HepG2 (cell line): ENCODE measurements around the gene ZNF24. TPM values are rescaled to one million over a fixed set of nuclear protein-coding genes. Genes with fewer than 3 reads are reported as not detected.

Source experiments
- ATAC-seq: fragments of 200-7000 bp; cut with Tn5 transposase; 3 replicates; pipeline ENCODE4 v1.9.1; 2020; ENCODE audit warnings: mild to moderate bottlenecking, moderate library complexity
- BruUV-seq: library from RNA; stranded (reverse); fragments of 400-500 nt; replicated peaks from 2 replicates; lab custom pipeline; 2021; lab: Mats Ljungman, UMichigan
- CTCF ChIA-PET: fragments of 300-600 bp; formaldehyde crosslinking; extraction: SDS; loops from one replicate; lab custom pipeline; 2021; ENCODE audit warnings: low total read pairs, inconsistent platforms, low intra/inter-chr PET ratio; lab: Yijun Ruan, JAX
- POLR2A ChIA-PET: fragments of 350-600 bp; sonication (Branson Sonifier 250); formaldehyde crosslinking; loops from one replicate; lab custom pipeline; 2020; ENCODE audit warnings: antibody characterized with exemption, inconsistent platforms; lab: Yijun Ruan, JAX
- DNase-seq: peaks from one replicate; pipeline ENCODE4 v3.0.0-alpha.2; 2015; ENCODE audit warnings: low spot score
- FAIRE-seq: peaks from 3 replicates; lab custom pipeline; 2011; peaks lifted over from hg19 to GRCh38; lab: Jason Lieb, UNC
- H2AFZ ChIP-seq: one replicate; pipeline ENCODE4 v1.6.1; 2011; ENCODE audit warnings: low read length, inconsistent platforms
- H3K27ac ChIP-seq: fragments of 300-600 bp; 3 replicates; pipeline ENCODE4 v1.8.0; 2011; ENCODE audit warnings: mixed run types, mild to moderate bottlenecking, mixed read lengths, low read length, inconsistent platforms; ENCODE audit not compliant: insufficient read depth; ENCODE audit errors: extremely low read length
- H3K27me3 ChIP-seq, 2 experiments: fragments of 200-600 bp in 1 of 2; 2 replicates in 1 of 2; 3 replicates in 1 of 2; pipeline versions ENCODE4 v1.6.0 to v1.8.0; 2011; ENCODE audit warnings: low read length in 2 of 2, mild to moderate bottlenecking in 2 of 2, moderate library complexity in 2 of 2, inconsistent platforms in 1 of 2; ENCODE audit not compliant: insufficient read depth in 2 of 2, control insufficient read depth in 1 of 2
- H3K36me3 ChIP-seq, 2 experiments: fragments of 200-600 bp in 1 of 2; replicated peaks in 1 of 2; 2 replicates in 1 of 2; 3 replicates in 1 of 2; pipeline versions ENCODE4 v1.5.1 to v1.8.0; 2011; ENCODE audit warnings: low read length in 2 of 2, inconsistent platforms in 1 of 2; ENCODE audit not compliant: insufficient read depth in 2 of 2, control insufficient read depth in 1 of 2
- H3K4me1 ChIP-seq: 2 replicates; pipeline ENCODE4 v1.5.1; 2012; ENCODE audit warnings: low read length, inconsistent platforms; ENCODE audit not compliant: insufficient read depth
- H3K4me2 ChIP-seq: 2 replicates; pipeline ENCODE4 v1.6.0; 2011; ENCODE audit warnings: low read depth, low read length, inconsistent platforms
- H3K4me3 ChIP-seq, 3 experiments: fragments of 200-600 bp in 1 of 3; sonication (generic), shearing (Covaris generic) in 1 of 3; replicated peaks in 1 of 3; 2 replicates each; pipeline ENCODE4 v1.5.1; 2011 to 2016; ENCODE audit warnings: low read length in 3 of 3, inconsistent platforms in 2 of 3, low read depth in 2 of 3, mild to moderate bottlenecking in 2 of 3, control low read depth in 1 of 3, mixed read lengths in 1 of 3; ENCODE audit not compliant: insufficient read depth in 1 of 3
- H3K79me2 ChIP-seq: one replicate; pipeline ENCODE4 v1.6.1; 2011; ENCODE audit warnings: low read length, inconsistent platforms; ENCODE audit not compliant: insufficient read depth
- H3K9ac ChIP-seq: 2 replicates; pipeline ENCODE4 v1.6.0; 2011; ENCODE audit warnings: mild to moderate bottlenecking, low read depth, low read length, inconsistent platforms; ENCODE audit not compliant: insufficient read depth
- H3K9me3 ChIP-seq: 2 replicates; pipeline ENCODE4 v1.5.1; 2012; ENCODE audit warnings: mild to moderate bottlenecking, low read length
- H4K20me1 ChIP-seq: 2 replicates; pipeline ENCODE4 v1.6.0; 2011; ENCODE audit warnings: inconsistent platforms, mild to moderate bottlenecking, low read length, moderate library complexity; ENCODE audit not compliant: insufficient read depth
- AGO2 ChIP-seq: fragments of 200-400 bp; formaldehyde crosslinking; optimal IDR thresholded peaks from 2 replicates; pipeline ENCODE3; 2017; ENCODE audit warnings: mild to moderate bottlenecking, low read depth, low read length, moderate library complexity
- BCL6 ChIP-seq: IDR thresholded peaks from 2 replicates; pipeline ENCODE4 v1.6.1; 2016; ENCODE audit warnings: missing genetic modification reagents, missing compliant biosample characterization
- CC2D1A ChIP-seq: sonication (generic); formaldehyde crosslinking; IDR thresholded peaks from 2 replicates; pipeline ENCODE4 v1.8.1; 2023; ENCODE audit warnings: mild to moderate bottlenecking, missing genetic modification reagents
- KLF12 ChIP-seq: sonication (generic); formaldehyde crosslinking; IDR thresholded peaks from 2 replicates; pipeline ENCODE4 v1.4.0; 2020; ENCODE audit warnings: missing genetic modification reagents, borderline replicate concordance
- MLLT10 ChIP-seq: sonication (generic); formaldehyde crosslinking; IDR thresholded peaks from 2 replicates; pipeline ENCODE4 v1.4.0; 2020; ENCODE audit warnings: missing genetic modification reagents
- POLR2G ChIP-seq: fragments of 200-400 bp; formaldehyde crosslinking; IDR thresholded peaks from 2 replicates; pipeline ENCODE4 v1.6.1; 2018; ENCODE audit warnings: mild to moderate bottlenecking, low read depth, low read length, moderate library complexity
- RBFOX2 ChIP-seq: fragments of 200-400 bp; formaldehyde crosslinking; IDR thresholded peaks from 2 replicates; pipeline ENCODE4 v1.6.1; 2017; ENCODE audit warnings: low read depth, mild to moderate bottlenecking, low read length
- RBM22 ChIP-seq: fragments of 200-400 bp; formaldehyde crosslinking; optimal IDR thresholded peaks from 2 replicates; pipeline ENCODE3; 2017; ENCODE audit warnings: mild to moderate bottlenecking, low read length, moderate library complexity
- SETDB1 ChIP-seq: sonication (generic); formaldehyde crosslinking; IDR thresholded peaks from 2 replicates; pipeline ENCODE4 v1.5.1; 2020; ENCODE audit warnings: missing genetic modification reagents, mild to moderate bottlenecking, borderline replicate concordance
- ZBTB3 ChIP-seq: sonication (generic); formaldehyde crosslinking; IDR thresholded peaks from 2 replicates; pipeline ENCODE4 v1.4.0; 2020; ENCODE audit warnings: low read depth, mild to moderate bottlenecking, moderate library complexity, missing genetic modification reagents, borderline replicate concordance
- ZNF3 ChIP-seq: IDR thresholded peaks from 2 replicates; pipeline ENCODE4 v1.7.0; 2017; ENCODE audit warnings: inconsistent platforms
- ZNF335 ChIP-seq: sonication (generic); formaldehyde crosslinking; IDR thresholded peaks from 2 replicates; pipeline ENCODE4 v1.4.0; 2020; ENCODE audit warnings: missing genetic modification reagents
- ZNF607 ChIP-seq: sonication (generic); formaldehyde crosslinking; IDR thresholded peaks from 2 replicates; pipeline ENCODE4 v1.5.1; 2020; ENCODE audit warnings: missing genetic modification reagents, mild to moderate bottlenecking, borderline replicate concordance
- ZNF709 ChIP-seq: sonication (generic); formaldehyde crosslinking; IDR thresholded peaks from 2 replicates; pipeline ENCODE4 v1.5.0; 2020; ENCODE audit warnings: mild to moderate bottlenecking, missing genetic modification reagents
- ZNF766 ChIP-seq: sonication (generic); formaldehyde crosslinking; IDR thresholded peaks from 2 replicates; pipeline ENCODE4 v1.5.0; 2020; ENCODE audit warnings: missing genetic modification reagents, borderline replicate concordance
- ZNF788 ChIP-seq: sonication (generic); formaldehyde crosslinking; IDR thresholded peaks from 2 replicates; pipeline ENCODE4 v1.5.0; 2020; ENCODE audit warnings: mild to moderate bottlenecking, missing genetic modification reagents, borderline replicate concordance
- WGBS: methylation state at CpG from one replicate; pipeline ENCODE4 v1.1.6; 2017; ENCODE audit warnings: low lambda C conversion rate; 5-methylcytosine and 5-hydroxymethylcytosine counted together
- in situ Hi-C: cut with HindIII; loops from 2 replicates; pipeline ENCODE4 v1.10.0; 2017; ENCODE audit warnings: low pct_unique_long_range_greater_than_20kb; ENCODE audit not compliant: extremely low pct_ligation_motif_present
- intact Hi-C: fragments of 100-400 bp; cut with micrococcal nuclease; formaldehyde crosslinking; loops from one replicate; pipeline ENCODE4 v1.10.0; 2022; ENCODE audit not compliant: unreplicated experiment
- polyA plus RNA-seq, 8 experiments: library from polyadenylated mRNA; depleted of rRNA in 3 of 8; stranded (reverse) in 7 of 8; unstranded in 1 of 8; fragments of >200 nt; fragmentation: Illumina TruSeq in 4 of 8; extraction: Trizol in 4 of 8; gene quantifications; 2 replicates each; pipeline versions ENCODE4 v1.2.1 to v1.2.3, GENCODE V29; 2011 to 2016; ENCODE audit warnings: low read depth in 4 of 8, missing spikeins in 1 of 8, mixed read lengths in 1 of 8; ENCODE audit not compliant: insufficient read depth in 1 of 8
- total RNA-seq, 5 experiments: library from RNA; depleted of rRNA; stranded (reverse); fragments of >200 nt; fragmentation: Illumina TruSeq; extraction: Trizol; gene quantifications; 2 replicates each; pipeline ENCODE4 v1.2.3, GENCODE V29; 2016; ENCODE audit warnings: low read depth in 1 of 5

Gene ZNF24
- total and polyA plus RNA-seq, 2 of the 13 experiments (the other 11 are each of a cell fraction or from before 2014, with no cell fraction given) = 19.5 to 41.1 TPM

- BruUV-seq = TSS peak; percentile 7
- no peaks in the 10 kb centered on the region for H3K27me3 ChIP-seq
- CTCF ChIA-PET = no interaction called here
- H3K9ac ChIP-seq = no peak overlapping the region
- H3K36me3 ChIP-seq = peaks cover 27 to 67% of the 10 kb centered on the region in 2 experiments
- H2AFZ ChIP-seq = no peak overlapping the region
- H3K4me1 ChIP-seq = peaks cover 24% of the 10 kb centered on the region
- ATAC-seq = no peak
- no peak overlapping the region for H3K4me2 ChIP-seq
- H3K79me2 ChIP-seq = peaks cover 28% of the 10 kb centered on the region
- intact Hi-C loops = no loop called here
- POLR2A ChIA-PET = interaction anchor here (2.3 kb wide), 1 partner anchor 9 kb away, joined by 15 read pairs; the partner anchor contains the start of gene ZNF24
- in situ Hi-C loops = no loop called here
- WGBS = 99% methylated on average over 4 of the region's 4 CpGs
- H3K27ac ChIP-seq = no peak overlapping the region
- TF ChIP-seq ZNF607 (no peak), POLR2G (peak; percentile 49; the same call in 1 of the 2 replicates), RBM22 (peak; percentile 85), RBFOX2 (peak; percentile 48; the same call in 1 of the 2 replicates)
- no peak overlapping the region for H3K4me3 ChIP-seq
- no peak for DNase-seq
- H4K20me1 ChIP-seq = peaks cover 10% of the 10 kb centered on the region
- no peaks in the 10 kb centered on the region for H3K9me3 ChIP-seq
- FAIRE-seq = no peak
These were observed 8.4 kb downstream of the ZNF24 start for GRCh38 chr18:35335866-35336265.

- FAIRE-seq = no peak
- Histone ChIP-seq H3K36me3 (peaks cover 21 to 60% of the 10 kb centered on the region in 2 experiments), H3K9me3 (no peaks in the 10 kb centered on the region), H3K79me2 (peaks cover 18% of the 10 kb centered on the region), H3K4me3 (no peak overlapping the region), H3K27ac (no peak overlapping the region), H3K4me2 (no peak overlapping the region), H4K20me1 (peaks cover 4% of the 10 kb centered on the region; the same call in 1 of the 2 replicates), H3K4me1 (peaks cover 18% of the 10 kb centered on the region), H2AFZ (no peak overlapping the region), H3K9ac (no peak overlapping the region), H3K27me3 (no peaks in the 10 kb centered on the region)
- ATAC-seq = no peak
- ChIA-PET CTCF (no interaction called here), POLR2A (interaction anchor here (1.4 to 2.3 kb wide), 3 partner anchors 10 to 94 kb away, joined by 4 to 15 read pairs (median 4); partner anchors contain the start of genes ZNF24 and ZNF397)
- TF ChIP-seq ZBTB3 (CRISPR knock-in tag) (no peak), BCL6 (CRISPR knock-in tag) (no peak), ZNF709 (no peak), ZNF766 (CRISPR knock-in tag) (no peak), AGO2 (no peak), ZNF335 (no peak), KLF12 (CRISPR knock-in tag) (no peak), CC2D1A (no peak), SETDB1 (no peak), ZNF788 (CRISPR knock-in tag) (no peak), ZNF3 (no peak), MLLT10 (CRISPR knock-in tag) (no peak)
- no peak for DNase-seq
- intact Hi-C loops = no loop called here
- in situ Hi-C loops = no loop called here
- BruUV-seq = no TSS peak
- 99% methylated on average over 3 of the region's 3 CpGs for WGBS
These were observed 9.4 kb downstream of the ZNF24 start for GRCh38 chr18:35334821-35335220.
